Neural progenitor cell (in vitro differentiated cells): ENCODE data around the gene KCNJ16. TPM values are rescaled to one million over a fixed set of nuclear protein-coding genes. Genes with fewer than 3 reads are reported as not detected.

Experiments used
- DNase-seq: peaks from one replicate; pipeline ENCODE4 v3.0.0-alpha.2; 2016; ENCODE audit warnings: low spot score
- H2AFZ ChIP-seq: fragments of 200-600 bp; sonication (generic); replicated peaks from 2 replicates; pipeline ENCODE4 v1.6.1; 2016; ENCODE audit warnings: antibody characterized with exemption
- H3F3A ChIP-seq: fragments of 200-600 bp; sonication (generic); 2 replicates; pipeline ENCODE4 v1.6.1; 2016; ENCODE audit warnings: antibody characterized with exemption, low read depth
- H3K27ac ChIP-seq: fragments of 200-600 bp; sonication (generic); 2 replicates; pipeline ENCODE4 v1.5.1; 2016; ENCODE audit warnings: mild to moderate bottlenecking
- H3K27me3 ChIP-seq: fragments of 200-600 bp; sonication (generic); 2 replicates; pipeline ENCODE4 v1.6.1; 2016; ENCODE audit warnings: mild to moderate bottlenecking, moderate library complexity
- H3K36me3 ChIP-seq: fragments of 200-600 bp; sonication (generic); 2 replicates; pipeline ENCODE4 v1.5.1; 2016
- H3K4me1 ChIP-seq: fragments of 200-600 bp; sonication (generic); 2 replicates; pipeline ENCODE4 v1.6.1; 2016; ENCODE audit warnings: mixed run types
- H3K4me2 ChIP-seq: fragments of 200-600 bp; sonication (generic); 2 replicates; pipeline ENCODE4 v1.6.1; 2016
- H3K4me3 ChIP-seq: fragments of 200-600 bp; sonication (generic); 2 replicates; pipeline ENCODE4 v1.5.1; 2016
- H3K79me2 ChIP-seq: fragments of 200-600 bp; sonication (generic); 2 replicates; pipeline ENCODE4 v1.6.1; 2016; ENCODE audit warnings: low read depth
- H3K9ac ChIP-seq: fragments of 200-600 bp; sonication (generic); 2 replicates; pipeline ENCODE4 v1.6.1; 2016
- H3K9me3 ChIP-seq: fragments of 200-600 bp; sonication (generic); 2 replicates; pipeline ENCODE4 v1.5.1; 2016; ENCODE audit warnings: low read depth
- H4K20me1 ChIP-seq: fragments of 200-600 bp; sonication (generic); 2 replicates; pipeline ENCODE4 v1.6.1; 2016; ENCODE audit warnings: low read depth
- H3K27ac Mint-ChIP-seq: 3 replicates; pipeline ENCODE4 v1.8.0; 2021; ENCODE audit warnings: mixed read lengths
- H3K27me3 Mint-ChIP-seq: 2 replicates; pipeline ENCODE4 v1.8.0; 2022; ENCODE audit warnings: low read depth, mild to moderate bottlenecking, inconsistent platforms, moderate library complexity, mixed read lengths; ENCODE audit not compliant: insufficient read depth
- H3K36me3 Mint-ChIP-seq: 3 replicates; pipeline ENCODE4 v1.8.0; 2021; ENCODE audit warnings: mixed read lengths
- H3K4me1 Mint-ChIP-seq: 3 replicates; pipeline ENCODE4 v1.8.0; 2021; ENCODE audit warnings: mixed read lengths
- H3K4me3 Mint-ChIP-seq: 3 replicates; pipeline ENCODE4 v1.8.0; 2021; ENCODE audit warnings: mild to moderate bottlenecking, moderate library complexity, mixed read lengths
- H3K9me3 Mint-ChIP-seq: 3 replicates; pipeline ENCODE4 v1.8.0; 2020; ENCODE audit warnings: mixed read lengths
- EZH2 ChIP-seq: fragments of 200-600 bp; sonication (generic); IDR thresholded peaks from 2 replicates; pipeline ENCODE4 v1.6.1; 2017; ENCODE audit warnings: antibody characterized with exemption, mild to moderate bottlenecking, moderate library complexity
- EZH2phosphoT487 ChIP-seq: fragments of 200-600 bp; sonication (generic); IDR thresholded peaks from 2 replicates; pipeline ENCODE4 v1.6.1; 2017; ENCODE audit warnings: antibody characterized with exemption
- total RNA-seq: library from RNA; depleted of rRNA; stranded (reverse); fragments of >200 nt; gene quantifications from 2 replicates; pipeline ENCODE4 v1.2.3, GENCODE V29; 2015; ENCODE audit warnings: low replicate concordance
- TF ChIP-seq, protein P1 (sequence below): fragments of 200-600 bp; sonication (generic); IDR thresholded peaks from 2 replicates; pipeline ENCODE4 v1.5.1; 2017; ENCODE audit warnings: antibody characterized with exemption, mild to moderate bottlenecking

Gene KCNJ16
- total RNA-seq, 1 donor from 2014 or later = not detected

- H3K27ac Mint-ChIP-seq = no peak overlapping the region
- H3K79me2 ChIP-seq = no peaks in the 10 kb centered on the region
Observed at GRCh38 chr17:70171159-70171558, 96.1 kb downstream of the KCNJ16 start.

DNA sequence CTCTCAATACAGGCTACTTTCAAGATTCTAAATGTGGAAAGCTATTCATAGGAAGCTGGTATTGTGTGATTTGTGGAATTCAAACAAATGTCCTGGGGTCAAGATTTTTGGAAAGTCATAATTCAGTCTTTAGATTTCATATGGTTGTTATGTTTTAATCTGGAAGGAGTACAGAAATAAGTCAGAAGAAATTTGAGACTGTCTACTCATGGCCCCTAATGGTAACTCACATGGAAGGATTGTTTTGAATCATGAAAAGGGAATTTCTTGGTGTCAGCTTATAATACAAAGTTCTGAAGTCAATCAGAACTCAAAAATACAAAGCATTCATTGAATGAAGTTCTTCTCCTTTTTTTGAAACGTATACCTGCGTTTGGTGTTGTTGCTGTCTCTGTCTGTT, 97.4 kb downstream of the KCNJ16 start:
- H3K4me1 ChIP-seq = peaks cover 3% of the 10 kb centered on the region
- H3K36me3 ChIP-seq = no peaks in the 10 kb centered on the region
- peaks cover 5% of the 10 kb centered on the region for H3K36me3 Mint-ChIP-seq
- peaks cover 40% of the 10 kb centered on the region for H3K4me1 Mint-ChIP-seq
- H3K9ac ChIP-seq = no peak overlapping the region
- no peak overlapping the region for H3K27ac ChIP-seq
- H3K27ac Mint-ChIP-seq = no peak overlapping the region
- H2AFZ ChIP-seq = no peak overlapping the region
- no peak for DNase-seq
- no peaks in the 10 kb centered on the region for H3K9me3 Mint-ChIP-seq
- H3K27me3 Mint-ChIP-seq = peaks cover 6% of the 10 kb centered on the region
- TF ChIP-seq EZH2phosphoT487 (no peak), EZH2 (no peak)
- TF ChIP-seq, protein P1, sequence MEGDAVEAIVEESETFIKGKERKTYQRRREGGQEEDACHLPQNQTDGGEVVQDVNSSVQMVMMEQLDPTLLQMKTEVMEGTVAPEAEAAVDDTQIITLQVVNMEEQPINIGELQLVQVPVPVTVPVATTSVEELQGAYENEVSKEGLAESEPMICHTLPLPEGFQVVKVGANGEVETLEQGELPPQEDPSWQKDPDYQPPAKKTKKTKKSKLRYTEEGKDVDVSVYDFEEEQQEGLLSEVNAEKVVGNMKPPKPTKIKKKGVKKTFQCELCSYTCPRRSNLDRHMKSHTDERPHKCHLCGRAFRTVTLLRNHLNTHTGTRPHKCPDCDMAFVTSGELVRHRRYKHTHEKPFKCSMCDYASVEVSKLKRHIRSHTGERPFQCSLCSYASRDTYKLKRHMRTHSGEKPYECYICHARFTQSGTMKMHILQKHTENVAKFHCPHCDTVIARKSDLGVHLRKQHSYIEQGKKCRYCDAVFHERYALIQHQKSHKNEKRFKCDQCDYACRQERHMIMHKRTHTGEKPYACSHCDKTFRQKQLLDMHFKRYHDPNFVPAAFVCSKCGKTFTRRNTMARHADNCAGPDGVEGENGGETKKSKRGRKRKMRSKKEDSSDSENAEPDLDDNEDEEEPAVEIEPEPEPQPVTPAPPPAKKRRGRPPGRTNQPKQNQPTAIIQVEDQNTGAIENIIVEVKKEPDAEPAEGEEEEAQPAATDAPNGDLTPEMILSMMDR = no peak
- H3K9me3 ChIP-seq = no peaks in the 10 kb centered on the region
- H3K27me3 ChIP-seq = peaks cover 47% of the 10 kb centered on the region
- H4K20me1 ChIP-seq = no peaks in the 10 kb centered on the region
- no peak overlapping the region for H3K4me3 ChIP-seq
- no peaks in the 10 kb centered on the region for H3F3A ChIP-seq
- no peak overlapping the region for H3K4me3 Mint-ChIP-seq
- H3K79me2 ChIP-seq = no peaks in the 10 kb centered on the region
- no peak overlapping the region for H3K4me2 ChIP-seq

More at GRCh38 chr17:70171159-70171558, 96.1 kb downstream of the KCNJ16 start:
- H4K20me1 ChIP-seq = no peaks in the 10 kb centered on the region
- no peak for DNase-seq
- H3K4me2 ChIP-seq = no peak overlapping the region
- H3K9ac ChIP-seq = no peak overlapping the region
- H3K4me1 ChIP-seq = peaks cover 8% of the 10 kb centered on the region
- H3F3A ChIP-seq = no peaks in the 10 kb centered on the region
- peaks cover 53% of the 10 kb centered on the region for H3K27me3 ChIP-seq
- H3K4me3 Mint-ChIP-seq = peak overlapping the region; percentile 5
- peaks cover 6% of the 10 kb centered on the region for H3K27me3 Mint-ChIP-seq
- peaks cover 44% of the 10 kb centered on the region for H3K4me1 Mint-ChIP-seq
- no peaks in the 10 kb centered on the region for H3K9me3 ChIP-seq
- H3K4me3 ChIP-seq = no peak overlapping the region
- no peak overlapping the region for H3K27ac ChIP-seq
- H2AFZ ChIP-seq = no peak overlapping the region
- TF ChIP-seq, protein P1 = no peak
- TF ChIP-seq EZH2phosphoT487 (no peak), EZH2 (no peak)
- no peaks in the 10 kb centered on the region for H3K9me3 Mint-ChIP-seq
- H3K36me3 ChIP-seq = no peaks in the 10 kb centered on the region
- H3K36me3 Mint-ChIP-seq = peaks cover 3% of the 10 kb centered on the region

GRCh38 chr17:70172923-70173322, 97.9 kb downstream of the KCNJ16 start:
- TF ChIP-seq EZH2phosphoT487 (no peak), EZH2 (no peak)
- TF ChIP-seq, protein P1 = no peak
- no peak for DNase-seq
- H3F3A ChIP-seq = no peaks in the 10 kb centered on the region
- no peak overlapping the region for H3K4me2 ChIP-seq
- Mint-ChIP-seq H3K9me3 (no peaks in the 10 kb centered on the region), H3K4me1 (peaks cover 36% of the 10 kb centered on the region), H3K27ac (no peak overlapping the region), H3K4me3 (no peak overlapping the region), H3K36me3 (peaks cover 6% of the 10 kb centered on the region), H3K27me3 (peaks cover 6% of the 10 kb centered on the region)
- no peaks in the 10 kb centered on the region for H3K36me3 ChIP-seq
- H3K4me3 ChIP-seq = no peak overlapping the region
- H3K79me2 ChIP-seq = no peaks in the 10 kb centered on the region
- no peak overlapping the region for H3K9ac ChIP-seq
- H3K9me3 ChIP-seq = no peaks in the 10 kb centered on the region
- no peak overlapping the region for H3K27ac ChIP-seq
- no peaks in the 10 kb centered on the region for H3K4me1 ChIP-seq
- H3K27me3 ChIP-seq = peaks cover 42% of the 10 kb centered on the region
- no peak overlapping the region for H2AFZ ChIP-seq
- H4K20me1 ChIP-seq = no peaks in the 10 kb centered on the region
